SJSA1 (cell line): Measurements from ENCODE around the gene ENTR1. TPM values are rescaled to one million over a fixed set of nuclear protein-coding genes. Genes with fewer than 3 reads are reported as not detected.

ENCODE experiments used
- DNase-seq, 2 experiments: peaks; one replicate each; pipeline ENCODE4 v3.0.0-alpha.2; 2015 to 2020; ENCODE audit warnings: low spot score in 2 of 2, low read depth in 1 of 2
- H3K27ac ChIP-seq: fragments of 250-450 bp; sonication (Bioruptor Pico); 2 replicates; pipeline ENCODE4 v1.5.1; 2020; ENCODE audit warnings: mild to moderate bottlenecking, moderate library complexity
- H3K27me3 ChIP-seq: fragments of 250-450 bp; sonication (Bioruptor Pico); replicated peaks from 2 replicates; pipeline ENCODE4 v1.5.1; 2020; ENCODE audit warnings: mild to moderate bottlenecking, moderate library complexity
- H3K36me3 ChIP-seq: fragments of 250-450 bp; sonication (Bioruptor Pico); 2 replicates; pipeline ENCODE4 v1.5.1; 2020; ENCODE audit warnings: mild to moderate bottlenecking
- H3K4me1 ChIP-seq: fragments of 250-450 bp; sonication (Bioruptor Pico); replicated peaks from 2 replicates; pipeline ENCODE4 v1.6.1; 2021; ENCODE audit warnings: mild to moderate bottlenecking
- H3K4me3 ChIP-seq: fragments of 250-450 bp; sonication (Bioruptor Pico); 2 replicates; pipeline ENCODE4 v1.5.1; 2020; ENCODE audit warnings: mild to moderate bottlenecking
- H3K9me3 ChIP-seq: fragments of 250-450 bp; sonication (Bioruptor Pico); replicated peaks from 2 replicates; pipeline ENCODE4 v1.5.1; 2020; ENCODE audit warnings: mild to moderate bottlenecking
- total RNA-seq: library from RNA; depleted of rRNA; stranded (reverse); fragments of >200 nt; shearing (Covaris generic); gene quantifications from 2 replicates; pipeline ENCODE4 v1.2.3, GENCODE V29; 2014

The ENTR1 gene
- total RNA-seq, 1 experiment from 2014 or later, result 34.8 TPM

DNA sequence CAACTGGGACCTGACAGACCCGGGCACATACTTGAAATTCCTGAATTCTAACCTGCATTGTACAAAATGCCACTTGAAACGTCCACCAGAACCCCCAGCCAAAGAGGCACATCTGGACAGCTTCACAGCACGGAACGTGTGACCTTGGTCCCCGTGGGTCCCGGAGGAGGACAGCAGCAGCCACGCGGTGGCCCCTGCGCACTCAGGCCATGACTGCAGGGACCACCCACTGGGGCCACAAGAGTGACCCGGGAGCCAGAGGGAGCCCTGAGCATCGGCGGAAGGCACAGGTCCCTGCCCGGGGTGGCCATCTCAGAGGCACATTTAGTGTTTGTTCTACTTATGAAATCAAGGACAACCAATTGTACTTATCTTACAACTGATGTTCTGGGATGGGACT is 8.3 kb downstream of the ENTR1 start:
- H3K4me3 ChIP-seq, result no peak overlapping the region
- DNase-seq, result no peak

DNA sequence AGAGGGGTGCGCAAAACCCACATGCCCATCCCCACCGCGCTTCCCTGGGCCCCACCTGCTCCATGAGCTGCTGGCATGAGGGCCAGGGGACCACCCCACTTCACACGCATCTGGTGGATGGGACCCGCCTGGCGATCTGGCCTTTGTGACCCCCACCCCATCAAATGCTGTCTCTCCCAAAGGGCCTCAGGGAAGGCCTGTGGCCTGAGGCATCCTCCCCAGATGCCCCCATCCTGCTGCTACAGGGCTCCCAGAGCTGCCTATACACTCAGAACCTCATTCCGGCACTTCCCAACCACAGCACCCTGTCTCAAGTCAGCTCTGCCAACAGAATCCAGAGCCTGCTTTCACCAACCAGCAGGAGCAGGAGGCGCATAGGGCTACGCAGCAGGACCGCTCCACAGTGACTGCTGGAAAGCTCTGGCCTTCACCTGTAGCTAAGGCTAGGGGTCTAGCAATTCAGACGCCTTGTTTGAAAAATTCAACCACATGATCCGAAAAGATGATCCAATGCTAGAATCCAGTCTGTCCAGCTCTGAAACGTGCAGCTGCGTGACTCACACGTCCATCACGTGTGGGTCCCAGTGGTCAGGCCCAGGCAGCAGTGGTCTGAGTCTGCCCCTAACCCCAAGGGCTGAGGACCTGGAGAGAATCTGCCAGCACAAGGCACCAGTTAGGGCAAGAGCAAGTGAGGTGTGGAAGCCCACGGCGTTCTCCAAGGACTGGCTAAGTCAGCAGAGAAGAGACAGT is 9.1 kb downstream of the ENTR1 start:
- no peak overlapping the region for H3K27ac ChIP-seq
- H3K36me3 ChIP-seq, result peaks cover 59% of the 10 kb centered on the region
- H3K9me3 ChIP-seq, result no peaks in the 10 kb centered on the region
- no peaks in the 10 kb centered on the region for H3K27me3 ChIP-seq
- peaks cover 21% of the 10 kb centered on the region for H3K4me1 ChIP-seq
- H3K4me3 ChIP-seq, result no peak overlapping the region
- no peak for DNase-seq

More for the DNA sequence above, 8.3 kb downstream of the ENTR1 start:
- H3K36me3 ChIP-seq, result peaks cover 57% of the 10 kb centered on the region
- no peak overlapping the region for H3K27ac ChIP-seq
- H3K9me3 ChIP-seq, result no peaks in the 10 kb centered on the region
- H3K4me1 ChIP-seq, result peaks cover 21% of the 10 kb centered on the region
- no peaks in the 10 kb centered on the region for H3K27me3 ChIP-seq

DNA sequence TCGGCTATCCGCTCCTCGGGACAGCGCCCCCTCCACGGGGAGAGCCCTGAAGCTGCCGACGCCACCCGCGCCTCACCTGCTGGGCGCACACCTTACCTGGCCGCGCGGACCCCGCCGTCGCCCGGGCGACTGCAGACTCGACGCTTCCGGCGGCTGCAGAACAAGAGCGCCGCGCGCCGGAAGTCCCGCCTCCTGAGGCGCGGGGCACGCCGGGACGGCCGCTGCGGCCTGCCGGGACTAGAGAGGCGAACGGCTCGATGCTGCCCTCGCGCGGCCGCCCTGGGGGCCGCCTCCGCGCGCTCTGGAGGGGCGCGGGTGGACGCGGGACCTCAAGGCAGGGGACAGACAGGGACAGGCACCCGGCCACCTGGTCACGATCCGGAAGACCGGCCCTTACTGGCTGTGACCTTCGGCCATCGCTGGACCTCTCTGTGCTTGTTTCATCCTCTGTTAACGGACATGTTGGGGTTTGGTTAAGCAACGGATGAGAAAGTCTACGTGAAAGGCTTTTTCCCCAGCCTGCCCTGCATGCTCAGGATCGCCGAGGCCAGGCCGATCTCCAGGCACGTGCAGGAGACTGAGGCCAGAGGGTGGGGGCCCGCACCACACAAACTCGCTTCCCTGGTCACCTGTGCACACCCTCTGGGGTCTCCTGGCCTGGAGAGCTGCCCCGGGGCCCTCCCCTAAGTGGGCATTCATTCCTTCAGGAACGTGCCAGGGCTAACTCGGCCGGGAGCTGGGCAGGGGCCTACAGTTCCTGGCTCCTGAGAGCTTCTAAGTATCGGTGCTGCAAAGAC is 10.2 kb downstream of the ENTR1 start, which contains the start of gene SNAPC4:
SNAPC4 (minus strand) TSS at position 133 of the 797 bp plus-strand sequence. CDS start 1,742 bp downstream, outside the sequence.
- peak; percentile 77 for DNase-seq
- Histone ChIP-seq H3K36me3 (peaks cover 60% of the 10 kb centered on the region), H3K27ac (no peak within 1 kb of the TSS; the same call in 1 of the 2 replicates), H3K27me3 (no peaks in the 10 kb centered on the region), H3K4me3 (peak within 1 kb of the TSS; percentile 97), H3K9me3 (no peaks in the 10 kb centered on the region), H3K4me1 (peaks cover 21% of the 10 kb centered on the region)

DNA sequence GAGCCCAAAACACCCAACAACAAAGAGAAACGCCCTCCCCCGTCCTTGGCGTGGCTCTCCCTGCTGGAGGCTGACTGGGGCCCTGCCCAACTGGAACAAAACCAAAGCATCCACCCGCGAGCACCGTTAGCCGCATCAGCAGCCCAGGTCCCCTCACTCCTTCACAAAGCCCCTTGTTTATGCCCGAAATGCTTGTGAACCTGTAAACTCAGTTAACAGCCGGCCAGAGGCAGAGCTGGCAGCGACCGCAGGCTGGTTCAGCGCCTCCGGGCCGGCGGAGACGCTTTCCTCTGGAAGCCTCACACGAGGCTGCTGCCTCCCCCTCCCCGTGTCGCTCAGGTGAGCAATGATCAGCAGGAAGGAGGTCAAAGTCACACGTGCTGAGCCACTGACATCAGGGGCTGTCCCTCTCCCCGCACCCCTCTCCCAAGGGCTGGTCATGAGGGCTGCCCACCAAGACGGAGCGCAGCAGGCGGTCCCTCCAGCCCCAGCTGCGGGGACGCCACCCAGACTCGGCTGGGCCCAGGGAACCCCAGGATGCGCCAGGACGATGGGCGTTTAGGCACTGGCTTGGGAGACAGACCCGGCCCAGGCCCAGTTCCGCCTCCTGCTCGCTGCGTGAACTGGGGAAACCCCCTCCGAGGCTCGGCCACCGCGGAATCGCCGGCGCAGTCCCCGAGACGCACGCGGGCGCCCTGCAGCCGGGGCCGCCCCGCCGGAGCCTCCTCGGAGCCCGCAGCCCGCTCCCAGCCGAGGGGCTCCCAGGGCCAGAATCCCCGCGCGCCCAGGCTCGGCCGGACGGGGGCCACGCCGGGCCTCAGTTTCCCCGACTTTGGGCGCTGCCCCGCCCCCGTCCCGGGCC is 11.0 kb downstream of the ENTR1 start:
- DNase-seq, result peak in 1 of 2 experiments; percentile 23
- Histone ChIP-seq H3K36me3 (peaks cover 60% of the 10 kb centered on the region), H3K27me3 (no peaks in the 10 kb centered on the region), H3K27ac (no peak overlapping the region; the same call in 1 of the 2 replicates), H3K4me3 (peak overlapping the region; percentile 97), H3K9me3 (no peaks in the 10 kb centered on the region), H3K4me1 (peaks cover 21% of the 10 kb centered on the region)

DNA sequence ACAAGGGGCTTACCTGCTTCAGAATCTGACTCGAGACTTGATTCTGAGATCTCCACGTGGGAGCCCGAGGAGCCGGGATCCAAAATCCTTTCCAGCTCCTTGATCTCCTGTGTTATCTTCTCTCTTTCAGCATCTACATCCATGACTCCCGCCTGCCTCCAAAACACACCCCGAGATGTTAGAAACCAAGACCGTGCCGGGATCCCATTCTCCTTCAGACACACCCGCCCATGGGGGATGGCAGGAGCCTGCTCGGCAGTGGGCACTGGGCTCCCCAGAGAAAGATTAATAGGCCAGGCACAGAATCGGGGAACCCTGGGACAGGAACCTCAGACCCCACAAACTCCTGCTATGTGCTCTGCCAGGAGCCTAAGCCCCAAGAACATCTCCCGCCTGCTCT is 12.1 kb downstream of the ENTR1 start:
- Histone ChIP-seq H3K9me3 (no peaks in the 10 kb centered on the region), H3K4me3 (no peak overlapping the region), H3K27ac (no peak overlapping the region), H3K27me3 (no peaks in the 10 kb centered on the region), H3K4me1 (peaks cover 21% of the 10 kb centered on the region), H3K36me3 (peaks cover 58% of the 10 kb centered on the region)
- no peak for DNase-seq

DNA sequence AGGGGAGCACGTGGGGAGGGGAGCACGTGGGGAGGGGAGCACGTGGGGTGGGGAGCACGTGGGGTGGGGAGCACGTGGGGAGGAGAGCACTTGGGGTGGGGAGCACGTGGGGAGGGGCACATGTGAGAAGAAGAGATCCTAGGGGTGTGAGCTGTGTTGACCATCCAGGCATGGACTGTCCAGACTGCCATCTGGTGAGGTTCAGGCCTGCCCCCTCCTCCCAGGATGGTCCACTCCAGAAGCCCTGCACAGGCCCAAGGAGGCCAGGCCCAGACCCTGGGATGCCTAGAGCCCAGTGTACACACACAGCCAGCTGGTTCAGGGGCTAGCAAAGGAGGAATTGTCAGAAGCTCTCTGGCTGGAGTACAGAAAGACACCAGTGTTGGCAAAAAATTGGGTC is 12.8 kb downstream of the ENTR1 start:
- no peaks in the 10 kb centered on the region for H3K27me3 ChIP-seq

DNA sequence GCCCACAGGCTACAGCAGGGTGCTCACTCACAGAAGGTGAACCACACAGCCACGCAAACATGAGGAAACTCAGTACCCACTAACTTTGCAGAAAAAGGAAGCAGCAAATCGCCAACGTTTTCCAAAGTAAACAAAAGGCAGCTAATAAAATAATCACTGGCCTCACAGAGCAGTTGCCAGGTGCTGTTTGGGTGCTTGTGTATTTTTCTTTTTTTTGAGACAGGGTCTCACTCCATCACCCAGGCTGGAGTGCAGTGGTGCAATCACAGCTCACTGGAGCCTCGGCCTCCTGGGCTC is 14.2 kb downstream of the ENTR1 start:
- Histone ChIP-seq H3K36me3 (peaks cover 74% of the 10 kb centered on the region), H3K9me3 (no peaks in the 10 kb centered on the region), H3K4me3 (no peak overlapping the region), H3K4me1 (peaks cover 21% of the 10 kb centered on the region), H3K27me3 (no peaks in the 10 kb centered on the region), H3K27ac (no peak overlapping the region)
- DNase-seq, result no peak

More for the DNA sequence above, 12.8 kb downstream of the ENTR1 start:
- peaks cover 64% of the 10 kb centered on the region for H3K36me3 ChIP-seq
- H3K4me1 ChIP-seq, result peaks cover 21% of the 10 kb centered on the region
- no peak for DNase-seq
- no peak overlapping the region for H3K4me3 ChIP-seq
- H3K27ac ChIP-seq, result no peak overlapping the region
- no peaks in the 10 kb centered on the region for H3K9me3 ChIP-seq

DNA sequence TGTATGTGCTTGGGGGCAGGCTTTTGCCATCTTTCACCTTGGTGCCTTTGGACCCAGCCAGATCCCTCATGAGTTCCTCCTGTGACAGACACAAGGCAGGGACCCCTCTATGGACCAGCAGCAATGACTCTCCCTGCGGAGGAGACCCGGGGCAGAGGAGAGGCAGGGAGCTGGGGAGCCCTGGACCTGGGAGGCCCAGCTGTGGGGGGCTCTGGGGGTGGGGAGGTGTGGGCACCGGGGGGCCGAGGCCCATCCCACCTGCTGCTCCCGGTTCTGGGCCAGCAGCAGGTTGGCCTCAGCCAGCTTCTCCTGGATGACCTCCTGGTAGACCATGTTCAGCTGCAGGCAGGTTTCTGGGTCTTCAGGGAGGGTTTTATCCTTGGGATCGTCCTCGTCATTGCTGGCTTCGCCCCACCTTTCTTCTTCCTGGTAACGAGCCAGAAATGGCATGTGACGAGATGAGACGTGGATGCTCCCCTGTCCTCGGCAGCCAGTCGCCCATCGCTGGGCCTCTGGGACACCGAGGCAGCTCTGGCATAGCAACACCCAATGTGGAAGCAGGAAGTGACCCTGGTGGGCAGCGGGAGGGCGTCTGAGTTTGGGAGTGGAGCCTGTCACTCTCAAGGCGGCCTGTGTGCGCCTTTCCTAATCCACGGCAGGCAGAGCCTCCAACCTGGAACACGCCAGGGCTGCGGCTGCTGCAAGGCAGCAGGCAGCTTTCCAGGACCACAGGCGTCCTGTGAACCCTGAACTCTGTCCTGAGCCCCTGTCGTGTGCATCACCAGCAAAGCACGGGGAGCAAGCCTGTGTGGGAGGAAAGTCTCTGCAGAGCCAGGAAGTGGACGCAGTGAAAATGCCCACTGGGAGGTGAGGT is 14.8 kb downstream of the ENTR1 start:
- no peak overlapping the region for H3K27ac ChIP-seq
- H3K27me3 ChIP-seq, result no peaks in the 10 kb centered on the region
- no peaks in the 10 kb centered on the region for H3K9me3 ChIP-seq
- H3K4me3 ChIP-seq, result no peak overlapping the region
- DNase-seq, result no peak
- H3K36me3 ChIP-seq, result peaks cover 77% of the 10 kb centered on the region
- H3K4me1 ChIP-seq, result peaks cover 19% of the 10 kb centered on the region

DNA sequence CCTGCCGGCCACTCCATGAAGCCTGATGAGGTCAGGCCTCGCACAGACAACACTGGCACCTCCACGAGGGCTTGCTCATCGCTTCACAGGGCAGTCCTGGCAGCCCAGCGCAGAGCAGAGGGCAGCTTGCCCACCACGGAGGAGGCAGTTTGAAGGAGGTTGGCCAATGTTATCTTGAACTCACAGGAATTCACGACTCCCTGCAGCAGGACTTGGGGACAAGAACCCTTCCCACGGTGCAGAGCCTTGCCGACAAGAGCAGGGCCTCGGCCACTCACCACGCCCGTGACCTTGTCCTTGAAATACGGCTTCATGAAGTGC is 15.4 kb downstream of the ENTR1 start:
- no peak for DNase-seq
- peaks cover 14% of the 10 kb centered on the region for H3K4me1 ChIP-seq
- H3K4me3 ChIP-seq, result no peak overlapping the region
- H3K9me3 ChIP-seq, result no peaks in the 10 kb centered on the region
- H3K27me3 ChIP-seq, result no peaks in the 10 kb centered on the region
- peaks cover 77% of the 10 kb centered on the region for H3K36me3 ChIP-seq
- H3K27ac ChIP-seq, result no peak overlapping the region

DNA sequence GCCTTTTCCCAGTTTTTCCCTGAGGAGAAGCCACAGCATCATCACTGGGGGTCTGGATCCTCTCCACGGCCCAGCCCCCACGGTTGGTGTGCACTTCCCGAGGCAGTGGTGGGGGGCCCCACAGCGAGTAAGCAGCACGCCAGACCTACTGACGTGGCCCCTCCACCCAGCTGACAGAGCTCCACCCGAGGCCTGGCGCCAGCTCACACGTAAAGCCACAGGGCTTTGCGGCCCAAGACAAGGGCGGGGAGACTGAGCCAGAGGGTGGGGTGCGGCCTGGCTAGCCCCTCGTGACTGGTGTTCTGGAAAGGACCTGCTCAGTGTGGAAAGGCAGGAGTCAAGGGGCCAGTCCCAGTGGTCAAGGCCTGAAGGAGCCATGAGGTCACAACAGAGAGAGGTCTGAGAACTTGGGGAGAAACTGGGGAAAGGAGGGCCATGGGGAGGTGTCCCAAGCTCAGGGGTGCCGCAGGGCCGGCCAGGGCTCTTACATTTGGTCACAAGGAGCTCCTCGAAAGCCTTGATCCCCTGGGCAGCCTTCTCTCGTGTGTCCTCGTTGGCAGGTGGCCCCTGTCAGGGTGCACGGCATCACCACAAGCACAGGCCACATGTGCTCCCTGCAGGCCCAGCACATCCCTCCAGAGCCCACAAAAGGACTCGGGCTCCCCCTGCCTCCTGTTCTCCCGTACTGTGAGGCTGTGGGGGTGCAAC is 15.9 kb downstream of the ENTR1 start:
- Histone ChIP-seq H3K27me3 (no peaks in the 10 kb centered on the region), H3K27ac (no peak overlapping the region), H3K9me3 (no peaks in the 10 kb centered on the region), H3K4me1 (peaks cover 9% of the 10 kb centered on the region), H3K36me3 (peaks cover 77% of the 10 kb centered on the region), H3K4me3 (no peak overlapping the region)
- DNase-seq, result no peak

DNA sequence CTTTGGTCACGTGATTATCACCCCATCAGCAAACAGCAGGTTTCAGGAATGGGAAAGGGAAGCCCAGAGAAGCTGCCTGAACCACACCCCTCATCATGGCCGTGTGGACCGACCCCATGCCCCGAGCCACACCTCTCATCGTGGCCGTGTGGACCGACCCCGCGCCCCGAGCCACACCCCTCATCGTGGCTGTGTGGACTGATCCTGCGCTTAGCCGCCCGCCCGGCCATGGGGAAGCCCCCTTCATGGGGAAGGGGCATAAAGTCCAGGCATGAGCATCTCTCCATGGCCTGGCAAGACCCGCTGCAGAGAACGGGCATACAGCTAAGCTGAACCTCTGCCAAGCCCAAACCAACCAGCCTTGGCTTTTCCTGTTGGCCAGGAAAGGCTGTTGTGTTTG is 16.9 kb downstream of the ENTR1 start:
- Histone ChIP-seq H3K27ac (no peak overlapping the region), H3K4me3 (no peak overlapping the region), H3K4me1 (no peaks in the 10 kb centered on the region; the same call in 1 of the 2 replicates), H3K36me3 (peaks cover 81% of the 10 kb centered on the region), H3K9me3 (no peaks in the 10 kb centered on the region), H3K27me3 (no peaks in the 10 kb centered on the region)
- DNase-seq, result no peak

DNA sequence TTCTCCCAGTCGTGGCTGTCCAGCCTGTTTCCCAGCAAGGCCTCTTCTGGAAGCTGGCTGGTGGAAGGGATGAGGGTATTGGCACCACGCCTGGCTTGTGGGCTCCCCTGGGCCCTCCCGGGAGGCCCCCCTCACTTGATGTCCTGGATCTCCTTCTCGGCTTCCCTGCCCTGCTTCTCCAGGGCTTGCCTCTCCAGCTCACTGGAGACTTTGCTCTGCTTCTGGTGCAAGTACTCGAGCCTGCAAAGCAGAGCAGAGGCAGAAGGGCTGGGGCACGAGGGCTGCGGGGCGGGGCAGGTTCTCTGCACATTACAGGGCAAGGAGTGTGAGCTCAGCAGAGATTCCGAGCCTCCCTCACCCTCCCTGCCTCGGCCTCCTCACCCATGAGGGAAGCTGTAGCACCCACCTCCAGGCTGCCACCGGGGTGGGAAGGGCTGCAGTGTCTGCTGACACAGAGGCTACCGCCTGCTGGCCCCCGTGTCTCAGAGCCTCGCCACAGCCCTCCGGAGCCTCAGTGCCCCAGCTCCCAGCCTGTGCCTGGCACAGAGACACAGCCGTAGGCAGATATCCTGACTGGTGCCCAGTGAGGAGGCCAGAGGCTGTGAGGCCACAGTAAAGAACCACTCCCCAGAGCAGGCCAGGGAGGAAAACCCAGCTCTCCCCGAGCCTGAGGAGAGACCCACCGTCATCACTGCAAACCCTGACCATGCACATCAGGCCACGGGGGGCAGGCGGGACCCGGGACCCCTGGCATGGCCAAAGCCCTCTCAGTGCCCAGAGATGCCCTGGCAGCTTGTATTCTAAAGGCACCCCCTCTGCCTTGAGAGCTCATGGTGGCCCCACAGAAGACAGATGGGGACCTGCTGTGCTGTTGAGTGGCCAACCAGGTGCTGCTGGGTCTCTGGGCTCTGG is 17.6 kb downstream of the ENTR1 start:
- no peak for DNase-seq
- Histone ChIP-seq H3K4me1 (no peaks in the 10 kb centered on the region), H3K36me3 (peaks cover 79% of the 10 kb centered on the region), H3K27me3 (no peaks in the 10 kb centered on the region), H3K4me3 (no peak overlapping the region), H3K9me3 (no peaks in the 10 kb centered on the region), H3K27ac (no peak overlapping the region)
